HCT116 (cell line): Measurements from ENCODE around the gene ARMH3. TPM values are rescaled to one million over a fixed set of nuclear protein-coding genes. Genes with fewer than 3 reads are reported as not detected.

ENCODE experiments used
- ATAC-seq: fragments of 200-7000 bp; cut with Tn5 transposase; 2 replicates; pipeline ENCODE4 v1.9.1; 2020; ENCODE audit warnings: mild to moderate bottlenecking, moderate library complexity
- BruUV-seq: library from RNA; stranded (reverse); fragments of 400-500 nt; replicated peaks from 2 replicates; lab custom pipeline; 2021; lab: Mats Ljungman, UMichigan
- CTCF ChIA-PET: fragments of 300-600 bp; sonication (Branson Sonifier 250); formaldehyde crosslinking; loops from one replicate; lab custom pipeline; 2021; ENCODE audit warnings: antibody characterized with exemption; lab: Charles Lee
- POLR2A ChIA-PET: fragments of 300-600, 350-600 bp; sonication (Branson Sonifier 250); formaldehyde crosslinking; loops from one replicate; lab custom pipeline; 2021; ENCODE audit warnings: antibody characterized with exemption; lab: Charles Lee
- RAD21 ChIA-PET, 2 experiments: fragments of 300-600 bp; sonication (Branson Sonifier 250); formaldehyde crosslinking; loops; one replicate each; lab custom pipeline; 2023; ENCODE audit warnings: low total read pairs in 2 of 2; ENCODE audit not compliant: uncharacterized antibody in 2 of 2, unreplicated experiment in 2 of 2, low non-redundant PET in 1 of 2; lab: Charles Lee
- DNase-seq: peaks from one replicate; pipeline ENCODE4 v3.0.0-alpha.2; 2010; ENCODE audit warnings: low read depth, low spot score
- H2AFZ ChIP-seq: fragments of 200-600 bp; shearing (Covaris generic), sonication (generic); 2 replicates; pipeline ENCODE4 v1.6.1; 2017; ENCODE audit warnings: low read depth, mixed run types, mixed read lengths, antibody characterized with exemption, low read length; ENCODE audit not compliant: poor library complexity, severe bottlenecking
- H3K27ac ChIP-seq: 2 replicates; pipeline ENCODE4 v1.5.1; 2012; ENCODE audit warnings: low read depth, low read length
- H3K27me3 ChIP-seq: fragments of 200-600 bp; sonication (generic); 2 replicates; pipeline ENCODE4 v1.6.1; 2016; ENCODE audit warnings: mixed run types, low read length, mixed read lengths; ENCODE audit not compliant: insufficient read depth
- H3K36me3 ChIP-seq, 2 experiments: fragments of 200-500 bp in 1 of 2; fragments of 200-600 bp in 1 of 2; sonication (Bioruptor generic) in 1 of 2; sonication (generic) in 1 of 2; 2 replicates each; pipeline versions ENCODE4 v1.5.1 to v1.6.1; 2014 to 2016; ENCODE audit warnings: low read length in 2 of 2, inconsistent platforms in 1 of 2, mixed read lengths in 1 of 2, mixed run types in 1 of 2; ENCODE audit not compliant: insufficient read depth in 2 of 2, control insufficient read depth in 1 of 2
- H3K4me1 ChIP-seq, 2 experiments: fragments of 200-600 bp in 1 of 2; sonication (generic) in 1 of 2; 2 replicates each; pipeline versions ENCODE4 v1.5.1 to v1.6.1; 2012 to 2017; ENCODE audit warnings: low read length in 2 of 2, inconsistent platforms in 1 of 2, mild to moderate bottlenecking in 1 of 2, mixed read lengths in 1 of 2, mixed run types in 1 of 2, moderate library complexity in 1 of 2; ENCODE audit not compliant: insufficient read depth in 2 of 2, control insufficient read depth in 1 of 2
- H3K4me2 ChIP-seq: fragments of 200-600 bp; sonication (generic); 2 replicates; pipeline ENCODE4 v1.6.1; 2017; ENCODE audit warnings: mixed run types, low read length, mixed read lengths
- H3K4me3 ChIP-seq, 2 experiments: fragments of 200-600 bp in 1 of 2; sonication (generic) in 1 of 2; replicated peaks in 1 of 2; 2 replicates each; pipeline ENCODE4 v1.5.1; 2011 to 2016; ENCODE audit warnings: low read length in 2 of 2, control low read depth in 1 of 2, low read depth in 1 of 2, mild to moderate bottlenecking in 1 of 2, mixed read lengths in 1 of 2, mixed run types in 1 of 2
- H3K79me2 ChIP-seq: fragments of 200-600 bp; sonication (generic); 2 replicates; pipeline ENCODE4 v1.6.1; 2017; ENCODE audit warnings: mild to moderate bottlenecking, mixed run types, low read length, moderate library complexity, mixed read lengths; ENCODE audit not compliant: insufficient read depth
- H3K9ac ChIP-seq: fragments of 200-600 bp; sonication (generic); 2 replicates; pipeline ENCODE4 v1.6.1; 2016; ENCODE audit warnings: low read length, mixed read lengths
- H3K9me2 ChIP-seq: fragments of 200-600 bp; sonication (generic), shearing (Covaris generic); 2 replicates; pipeline ENCODE4 v1.6.1; 2017; ENCODE audit warnings: mixed run types, mild to moderate bottlenecking, moderate library complexity; ENCODE audit not compliant: insufficient read depth
- H3K9me3 ChIP-seq, 2 experiments: fragments of 200-500 bp in 1 of 2; fragments of 200-600 bp in 1 of 2; sonication (Bioruptor generic) in 1 of 2; sonication (generic) in 1 of 2; 2 replicates each; pipeline ENCODE4 v1.6.1; 2014 to 2017; ENCODE audit warnings: low read length in 2 of 2, mixed read lengths in 2 of 2, inconsistent platforms in 1 of 2, low read depth in 1 of 2, mild to moderate bottlenecking in 1 of 2, mixed run types in 1 of 2, moderate library complexity in 1 of 2; ENCODE audit not compliant: control insufficient read depth in 1 of 2, insufficient read depth in 1 of 2
- H4K20me1 ChIP-seq: fragments of 200-600 bp; sonication (generic), shearing (Covaris generic); 2 replicates; pipeline ENCODE4 v1.6.1; 2017; ENCODE audit warnings: mixed run types, mild to moderate bottlenecking, moderate library complexity; ENCODE audit not compliant: insufficient read depth
- MAX ChIP-seq: IDR thresholded peaks from 2 replicates; pipeline ENCODE4 v1.6.1; 2012
- RAD21 ChIP-seq: IDR thresholded peaks from 2 replicates; pipeline ENCODE4 v1.6.1; 2012; ENCODE audit warnings: low read depth, mild to moderate bottlenecking
- REST ChIP-seq: IDR thresholded peaks from 2 replicates; pipeline ENCODE4 v1.6.1; 2012; ENCODE audit warnings: low read depth
- SP1 ChIP-seq: IDR thresholded peaks from 2 replicates; pipeline ENCODE4 v1.6.1; 2012; ENCODE audit warnings: low read depth
- intact Hi-C: fragments of 100-400 bp; cut with micrococcal nuclease; formaldehyde crosslinking; loops from 2 replicates; pipeline ENCODE4 v1.10.0; 2022
- total RNA-seq: library from RNA; stranded (reverse); gene quantifications from one replicate; pipeline ENCODE4 v1.2.1, GENCODE V29; 2021; ENCODE audit not compliant: unreplicated experiment
- TF ChIP-seq, protein P1 (sequence below), 3 experiments: fragments of 200-600 bp in 1 of 3; sonication (generic) in 1 of 3; IDR thresholded peaks in 2 of 3; conservative IDR thresholded peaks in 1 of 3; 2 replicates each; pipeline ENCODE4 v1.5.1; 2012 to 2017; ENCODE audit warnings: low read depth in 2 of 3, low read length in 2 of 3, antibody characterized with exemption in 1 of 3, borderline replicate concordance in 1 of 3, control low read depth in 1 of 3, mild to moderate bottlenecking in 1 of 3, mixed read lengths in 1 of 3, mixed run types in 1 of 3, moderate library complexity in 1 of 3; ENCODE audit not compliant: insufficient read depth in 1 of 3

The ARMH3 gene
- total RNA-seq, 1 experiment from 2014 or later: 30.4 TPM

GRCh38 chr10:102083541-102083940 is 27.6 kb upstream of the ARMH3 start:
- TF ChIP-seq SP1: no peak
- TF ChIP-seq RAD21: no peak
- TF ChIP-seq, protein P1, sequence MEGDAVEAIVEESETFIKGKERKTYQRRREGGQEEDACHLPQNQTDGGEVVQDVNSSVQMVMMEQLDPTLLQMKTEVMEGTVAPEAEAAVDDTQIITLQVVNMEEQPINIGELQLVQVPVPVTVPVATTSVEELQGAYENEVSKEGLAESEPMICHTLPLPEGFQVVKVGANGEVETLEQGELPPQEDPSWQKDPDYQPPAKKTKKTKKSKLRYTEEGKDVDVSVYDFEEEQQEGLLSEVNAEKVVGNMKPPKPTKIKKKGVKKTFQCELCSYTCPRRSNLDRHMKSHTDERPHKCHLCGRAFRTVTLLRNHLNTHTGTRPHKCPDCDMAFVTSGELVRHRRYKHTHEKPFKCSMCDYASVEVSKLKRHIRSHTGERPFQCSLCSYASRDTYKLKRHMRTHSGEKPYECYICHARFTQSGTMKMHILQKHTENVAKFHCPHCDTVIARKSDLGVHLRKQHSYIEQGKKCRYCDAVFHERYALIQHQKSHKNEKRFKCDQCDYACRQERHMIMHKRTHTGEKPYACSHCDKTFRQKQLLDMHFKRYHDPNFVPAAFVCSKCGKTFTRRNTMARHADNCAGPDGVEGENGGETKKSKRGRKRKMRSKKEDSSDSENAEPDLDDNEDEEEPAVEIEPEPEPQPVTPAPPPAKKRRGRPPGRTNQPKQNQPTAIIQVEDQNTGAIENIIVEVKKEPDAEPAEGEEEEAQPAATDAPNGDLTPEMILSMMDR (IDR thresholded peaks at IDR 0.05 in 2 of 3, conservative IDR thresholded peaks at IDR 0.05 in 1 of 3; ENCODE audit: borderline replicate concordance in 1 of 3, insufficient read depth in 1 of 3, low read depth in 2 of 3, low read length in 2 of 3): no peak
- no peak for TF ChIP-seq MAX
- no peak for TF ChIP-seq REST
- H3K9ac ChIP-seq: no peak overlapping the region
- BruUV-seq: no TSS peak
- H4K20me1 ChIP-seq: no peaks in the 10 kb centered on the region
- H3K27ac ChIP-seq: no peak overlapping the region
- intact Hi-C loops: no loop called here
- no peak overlapping the region for H3K4me2 ChIP-seq
- ChIA-PET POLR2A (no interaction called here), RAD21 (no interaction called here), CTCF (interaction anchor here (1.1 to 1.9 kb wide), 3 partner anchors 10 to 243 kb away, joined by 3 to 13 read pairs (median 8); no protein-coding TSS in a partner anchor)
- no peaks in the 10 kb centered on the region for H3K79me2 ChIP-seq
- H3K9me3 ChIP-seq: no peaks in the 10 kb centered on the region
- ATAC-seq: no peak
- H3K4me1 ChIP-seq: no peaks in the 10 kb centered on the region
- no peak for DNase-seq
- H3K36me3 ChIP-seq: no peaks in the 10 kb centered on the region
- H3K9me2 ChIP-seq: no peaks in the 10 kb centered on the region
- H2AFZ ChIP-seq: no peak overlapping the region
- H3K4me3 ChIP-seq: no peak overlapping the region
- H3K27me3 ChIP-seq: peaks cover 6% of the 10 kb centered on the region; the same call in 1 of the 2 replicates
